ENCODE measurements around the gene ZNF821.

ZNF821 gene

DNA sequence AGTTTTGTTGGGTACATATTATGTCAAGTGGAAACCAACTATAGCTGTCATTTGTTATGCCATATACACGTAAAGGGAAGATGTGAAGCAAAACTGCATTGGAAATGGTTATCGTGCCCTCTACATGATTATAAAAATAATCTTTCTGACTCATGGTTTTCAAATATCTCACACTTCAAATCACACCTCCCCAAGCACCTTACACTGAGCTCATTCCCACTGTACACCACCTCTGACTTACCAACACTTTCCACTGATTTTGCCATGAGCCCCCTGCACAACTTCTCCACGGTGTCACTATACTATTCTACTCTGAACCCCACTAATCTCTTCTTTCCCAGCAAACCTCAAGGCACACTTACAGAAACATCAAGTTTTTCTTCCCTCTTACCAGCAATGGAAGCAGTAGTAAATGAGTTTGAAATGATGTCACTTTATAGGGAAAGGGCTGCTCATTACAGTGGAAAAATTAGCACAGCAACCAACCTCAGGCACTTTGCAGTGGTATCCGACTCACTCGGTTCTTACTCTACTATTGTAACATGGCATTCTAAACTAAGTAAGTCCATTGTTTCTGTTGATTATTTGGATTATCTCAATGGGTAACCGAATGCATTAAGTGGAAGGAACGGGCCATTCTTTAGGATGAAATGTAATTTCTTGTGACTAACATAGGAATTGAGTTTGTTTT is 18.7 kb downstream of the ZNF821 start:
- H3K4me3 ChIP-seq = no peak overlapping the region

DNA sequence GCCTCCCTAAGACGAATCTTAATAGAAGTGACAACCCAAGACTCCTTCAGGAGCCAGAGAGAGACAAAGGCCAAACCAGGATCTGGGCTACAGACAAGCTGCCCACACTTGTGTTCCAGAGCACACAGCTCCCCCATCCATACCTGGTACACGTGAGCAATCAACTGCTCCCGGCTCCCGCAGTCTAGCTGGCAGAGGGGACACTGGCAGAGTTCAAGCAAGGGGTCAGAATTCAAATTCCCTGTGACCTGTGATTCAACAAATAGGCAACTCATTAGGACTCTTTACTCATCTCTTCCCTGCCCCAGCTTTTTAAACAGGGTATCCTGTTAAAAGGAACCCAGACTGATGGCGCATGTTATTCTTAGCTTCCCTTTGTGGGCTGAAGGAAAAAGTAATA is 20.0 kb downstream of the ZNF821 start:
- Histone ChIP-seq H4K20me1 (peaks cover 29% of the 10 kb centered on the region), H3K27ac (no peak overlapping the region), H3K4me1 (no peaks in the 10 kb centered on the region), H3K4me3 (no peak overlapping the region), H3K36me3 (peaks cover 100% of the 10 kb centered on the region), H3K27me3 (no peaks in the 10 kb centered on the region), H3K9me3 (no peaks in the 10 kb centered on the region), H3K9ac (no peak overlapping the region), H3K4me2 (no peak overlapping the region)
- TF ChIP-seq Cebpa-rat (IDR thresholded peaks at IDR 0.05) = no peak

More for the DNA sequence above, 18.7 kb downstream of the ZNF821 start:
- H3K9me3 ChIP-seq = no peaks in the 10 kb centered on the region
- H3K27ac ChIP-seq = no peak overlapping the region
- H3K9ac ChIP-seq = no peak overlapping the region
- no peaks in the 10 kb centered on the region for H3K4me1 ChIP-seq
- H3K27me3 ChIP-seq = no peaks in the 10 kb centered on the region
- 0 out of 2 replicates have a peak, but pooled peaks cover 16% of the 10 kb centered on the region for H4K20me1 ChIP-seq
- no peak for TF ChIP-seq Cebpa-rat (IDR thresholded peaks at IDR 0.05)
- H3K36me3 ChIP-seq = peaks cover 99% of the 10 kb centered on the region
- H3K4me2 ChIP-seq = no peak overlapping the region

DNA sequence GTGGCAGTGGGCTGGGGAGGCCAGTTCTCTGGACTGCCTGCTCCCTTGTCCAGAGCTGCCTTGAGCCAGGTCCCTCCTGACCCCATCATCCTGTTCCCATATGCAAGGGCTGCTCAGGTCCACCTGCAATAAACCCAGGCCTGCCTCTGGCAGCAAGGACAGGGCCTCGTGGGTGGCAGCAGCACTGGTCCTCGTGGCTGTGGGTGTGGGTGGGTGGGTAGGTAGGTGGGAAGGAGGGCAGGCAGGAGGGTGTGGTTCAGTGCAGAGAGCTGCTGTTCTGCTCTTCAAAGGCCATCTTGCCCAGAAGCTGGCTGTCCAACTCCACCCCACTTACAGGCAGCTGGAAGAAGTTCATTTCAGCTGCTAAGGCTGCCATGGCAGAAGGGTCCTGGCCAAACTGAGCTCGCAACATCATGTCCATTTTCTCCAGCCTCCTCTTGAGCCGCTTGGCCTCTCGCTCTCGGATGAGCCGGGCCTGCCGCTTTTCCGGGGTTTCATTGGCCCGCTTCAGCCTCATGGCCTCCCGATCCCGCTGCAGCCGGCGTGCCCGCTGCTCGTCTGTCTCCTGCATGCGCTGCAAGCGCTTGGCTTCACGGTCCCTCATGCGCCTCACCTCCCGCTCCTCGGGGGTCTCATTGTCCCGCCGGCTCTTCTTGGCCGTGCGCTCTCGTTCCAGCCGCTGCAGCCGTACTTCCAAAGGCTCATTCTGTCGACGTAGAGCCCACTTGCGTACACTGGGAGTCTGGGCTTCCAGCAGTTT is 24.0 kb downstream of the ZNF821 start:
- TF ChIP-seq Cebpa-rat (IDR thresholded peaks at IDR 0.05) = no peak
- H3K4me3 ChIP-seq = no peak overlapping the region
- H4K20me1 ChIP-seq = peaks cover 70% of the 10 kb centered on the region
- no peaks in the 10 kb centered on the region for H3K4me1 ChIP-seq
- peaks cover 98% of the 10 kb centered on the region for H3K36me3 ChIP-seq
- H3K4me2 ChIP-seq = no peak overlapping the region
- H3K27ac ChIP-seq = no peak overlapping the region
- H3K27me3 ChIP-seq = no peaks in the 10 kb centered on the region
- H3K9ac ChIP-seq = no peak overlapping the region
- no peaks in the 10 kb centered on the region for H3K9me3 ChIP-seq

DNA sequence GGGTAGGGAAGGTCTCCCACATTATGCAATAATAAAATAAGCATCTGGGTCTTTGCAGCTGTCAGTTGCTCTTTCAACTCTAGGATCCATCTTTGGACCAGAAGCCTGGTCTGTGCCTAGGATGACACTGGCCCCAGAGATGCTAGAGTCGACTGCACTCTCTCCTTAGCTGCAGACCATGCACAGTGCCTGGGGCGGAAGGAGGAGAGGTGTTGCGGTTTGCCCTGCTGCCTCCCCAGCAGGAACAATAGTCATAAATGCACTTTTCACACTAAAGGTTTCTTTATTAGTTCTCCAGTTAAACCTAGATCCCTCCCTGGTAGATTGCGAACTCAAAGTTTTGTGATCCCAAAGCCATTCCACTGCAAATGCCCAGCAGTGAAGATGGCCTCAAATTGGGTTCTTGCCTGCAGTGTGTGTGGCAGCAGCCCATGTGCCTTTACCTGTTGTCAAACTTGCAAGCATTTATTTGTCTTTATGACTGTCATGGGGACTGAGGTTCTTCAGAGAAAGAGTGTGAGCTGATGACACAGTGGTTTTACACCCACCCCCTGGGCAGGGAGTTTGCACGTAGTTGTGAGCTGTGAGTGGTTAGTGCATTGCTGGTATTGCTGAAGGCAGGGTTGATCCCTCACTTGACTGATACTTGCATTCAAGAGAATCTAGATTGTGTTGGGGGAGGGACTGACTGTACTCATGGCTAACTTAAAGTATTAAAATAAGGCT is 27.9 kb downstream of the ZNF821 start:
- no peak overlapping the region for H3K4me3 ChIP-seq
- H3K36me3 ChIP-seq = peaks cover 98% of the 10 kb centered on the region
- H3K4me1 ChIP-seq = no peaks in the 10 kb centered on the region
- no peaks in the 10 kb centered on the region for H3K27me3 ChIP-seq
- no peak overlapping the region for H3K9ac ChIP-seq
- no peaks in the 10 kb centered on the region for H3K9me3 ChIP-seq
- H4K20me1 ChIP-seq = peaks cover 94% of the 10 kb centered on the region
- no peak overlapping the region for H3K4me2 ChIP-seq
- TF ChIP-seq Cebpa-rat (IDR thresholded peaks at IDR 0.05) = no peak
- no peak overlapping the region for H3K27ac ChIP-seq

DNA sequence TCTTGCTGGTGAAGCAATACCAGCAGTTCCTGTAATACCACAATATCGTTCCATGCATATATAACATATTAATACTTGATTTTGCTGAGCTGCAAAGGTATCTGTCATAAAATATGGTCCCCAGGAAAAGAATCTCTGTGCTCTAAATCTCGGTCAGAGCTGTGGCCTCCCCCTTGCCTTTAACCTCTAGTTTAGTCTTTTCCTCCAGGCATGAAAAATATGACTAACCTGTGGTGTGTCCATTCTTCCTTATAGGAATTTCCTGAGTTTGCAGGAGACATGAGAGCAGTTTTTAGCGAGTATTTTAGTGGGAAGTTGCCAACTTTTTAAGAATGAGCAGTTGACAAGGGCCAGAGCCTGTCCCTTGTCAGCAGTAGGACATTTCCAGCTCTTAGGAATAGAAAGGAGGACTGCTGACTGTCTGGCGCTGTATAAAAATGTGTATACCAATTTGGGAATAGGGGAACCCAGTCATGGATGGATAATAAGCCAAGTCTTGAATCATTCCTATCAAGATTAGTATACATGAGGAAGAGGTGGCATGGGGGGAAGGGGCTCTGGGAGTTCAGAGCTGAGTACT is 29.5 kb downstream of the ZNF821 start:
- no peak overlapping the region for H3K27ac ChIP-seq
- no peak overlapping the region for H3K9ac ChIP-seq
- H3K27me3 ChIP-seq = no peaks in the 10 kb centered on the region
- no peak overlapping the region for H3K4me2 ChIP-seq
- H3K36me3 ChIP-seq = peaks cover 98% of the 10 kb centered on the region
- TF ChIP-seq Cebpa-rat (IDR thresholded peaks at IDR 0.05) = no peak
- H4K20me1 ChIP-seq = peaks cover 99% of the 10 kb centered on the region
- no peak overlapping the region for H3K4me3 ChIP-seq
- H3K9me3 ChIP-seq = no peaks in the 10 kb centered on the region
- no peaks in the 10 kb centered on the region for H3K4me1 ChIP-seq

DNA sequence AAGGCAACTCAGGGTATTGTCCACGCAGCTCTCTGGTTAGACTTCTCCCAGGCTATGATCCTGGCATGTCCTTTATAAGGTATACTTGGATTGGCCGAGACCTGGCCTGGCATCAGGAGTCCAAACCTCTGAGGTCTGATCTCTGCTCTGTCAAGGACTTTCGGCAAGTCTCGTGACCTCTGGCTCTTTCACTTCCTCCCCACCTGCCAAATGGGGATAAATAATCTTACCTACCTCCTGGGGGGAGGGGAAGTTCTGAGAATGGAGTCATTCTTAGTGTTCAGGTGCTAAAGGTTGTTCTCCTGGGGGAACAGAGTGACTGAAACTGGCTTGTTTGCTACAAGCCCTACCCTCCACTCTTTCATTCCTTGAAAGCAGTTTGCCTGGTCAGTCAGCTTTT is 30.6 kb downstream of the ZNF821 start:
- no peaks in the 10 kb centered on the region for H3K9me3 ChIP-seq
- H3K9ac ChIP-seq = no peak overlapping the region
- H3K4me3 ChIP-seq = no peak overlapping the region
- H4K20me1 ChIP-seq = peaks cover 94% of the 10 kb centered on the region
- H3K27me3 ChIP-seq = no peaks in the 10 kb centered on the region
- peaks cover 98% of the 10 kb centered on the region for H3K36me3 ChIP-seq
- no peak overlapping the region for H3K27ac ChIP-seq
- no peak for TF ChIP-seq Cebpa-rat (IDR thresholded peaks at IDR 0.05)
- H3K4me1 ChIP-seq = peaks cover 5% of the 10 kb centered on the region; the same call in 1 of the 2 replicates
- H3K4me2 ChIP-seq = no peak overlapping the region

DNA sequence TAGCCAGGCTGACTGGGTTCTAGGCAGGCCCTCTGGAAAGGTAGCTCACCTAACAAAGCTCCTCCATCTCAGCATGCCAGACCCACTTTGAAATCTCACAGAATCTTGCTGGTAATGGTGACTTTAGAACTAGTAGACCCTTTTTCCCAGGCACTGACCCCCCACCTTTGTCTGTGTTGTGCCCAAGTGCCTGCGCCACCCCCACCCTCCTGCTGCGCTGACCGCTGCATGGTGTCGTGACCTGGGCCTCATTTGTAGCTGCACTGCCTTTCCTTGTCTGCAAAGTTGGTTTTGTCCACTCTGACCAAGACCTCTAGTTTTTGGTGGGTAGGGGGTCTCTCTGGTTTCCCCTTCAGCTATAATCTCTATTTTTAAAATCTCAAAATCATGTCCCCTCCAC is 31.4 kb downstream of the ZNF821 start:
- Histone ChIP-seq H3K4me2 (no peak overlapping the region), H3K9ac (no peak overlapping the region), H3K36me3 (peaks cover 98% of the 10 kb centered on the region)

DNA sequence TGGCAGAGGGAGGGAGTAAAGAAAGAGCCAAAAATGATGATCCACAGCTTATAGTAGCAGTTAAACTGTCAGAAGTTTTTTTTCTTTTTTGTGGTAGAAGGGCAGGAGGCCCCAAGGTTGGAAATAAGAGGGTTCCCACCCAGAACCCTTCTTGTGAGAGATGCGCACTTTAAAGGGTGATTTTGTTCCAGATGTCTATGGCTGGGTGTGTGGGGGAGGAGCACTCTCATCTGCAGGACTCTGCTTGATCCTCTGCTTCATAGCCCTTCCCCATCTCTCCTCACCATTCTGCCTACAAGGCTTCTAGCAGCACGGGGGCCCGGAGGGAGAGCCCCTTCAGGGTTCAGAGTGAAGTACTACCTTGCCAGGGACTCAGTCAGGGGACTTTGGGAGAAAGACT is 31.8 kb downstream of the ZNF821 start:
- Histone ChIP-seq H3K4me2 (no peak overlapping the region), H3K9me3 (no peaks in the 10 kb centered on the region), H3K9ac (no peak overlapping the region), H3K27ac (no peak overlapping the region), H4K20me1 (peaks cover 92% of the 10 kb centered on the region), H3K4me1 (peaks cover 17% of the 10 kb centered on the region), H3K4me3 (no peak overlapping the region), H3K36me3 (peaks cover 95% of the 10 kb centered on the region), H3K27me3 (no peaks in the 10 kb centered on the region)
- no peak for TF ChIP-seq Cebpa-rat (IDR thresholded peaks at IDR 0.05)

More for the DNA sequence above, 31.4 kb downstream of the ZNF821 start:
- TF ChIP-seq Cebpa-rat (IDR thresholded peaks at IDR 0.05) = no peak
- no peak overlapping the region for H3K27ac ChIP-seq
- no peaks in the 10 kb centered on the region for H3K27me3 ChIP-seq
- H3K4me1 ChIP-seq = peaks cover 13% of the 10 kb centered on the region
- H3K9me3 ChIP-seq = no peaks in the 10 kb centered on the region
- no peak overlapping the region for H3K4me3 ChIP-seq
- peaks cover 92% of the 10 kb centered on the region for H4K20me1 ChIP-seq

DNA sequence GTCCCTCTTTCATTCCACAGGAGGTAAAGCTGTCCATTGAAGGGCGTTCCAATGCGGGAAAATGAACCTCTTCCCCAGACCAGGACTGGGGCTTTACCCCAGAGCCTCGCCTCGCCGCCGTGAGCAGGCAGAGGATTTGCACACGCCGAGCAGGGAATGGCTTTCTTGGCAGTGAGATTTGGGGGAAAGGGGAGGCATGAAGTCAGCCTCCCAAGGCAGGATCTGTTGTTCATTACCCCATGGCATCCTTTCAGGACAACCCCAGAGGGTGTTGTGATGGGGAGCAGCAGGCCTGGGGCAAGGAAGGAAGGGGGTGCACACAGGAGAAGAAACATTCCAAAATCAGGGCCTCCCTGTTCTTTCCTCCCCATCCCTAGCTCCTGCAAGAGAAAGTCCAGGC is 32.2 kb downstream of the ZNF821 start:
- H3K36me3 ChIP-seq = peaks cover 92% of the 10 kb centered on the region
- no peak overlapping the region for H3K9ac ChIP-seq
- H3K4me2 ChIP-seq = no peak overlapping the region

More for the DNA sequence above, 32.2 kb downstream of the ZNF821 start:
- Histone ChIP-seq H3K27ac (no peak overlapping the region), H3K4me3 (no peak overlapping the region), H3K9me3 (no peaks in the 10 kb centered on the region), H3K27me3 (no peaks in the 10 kb centered on the region), H4K20me1 (peaks cover 92% of the 10 kb centered on the region), H3K4me1 (peaks cover 21% of the 10 kb centered on the region)
- TF ChIP-seq Cebpa-rat (IDR thresholded peaks at IDR 0.05) = no peak

Measured in BLaER1 (cell line).